Measurements from ENCODE around the gene FSD1. TPM values are rescaled to one million over a fixed set of nuclear protein-coding genes. Genes with fewer than 3 reads are reported as not detected.
A peak's percentile ranks its signal among the peaks of the same experiment; 100 is the strongest.

Gene FSD1
- total RNA-seq, 4 donors from 2014 or later: not detected

- no peak for TF ChIP-seq POLR2AphosphoS5 (IDR thresholded peaks at IDR 0.05)
- no peak for TF ChIP-seq POLR2A (IDR thresholded peaks at IDR 0.05)
- no peak for TF ChIP-seq CTCF (IDR thresholded peaks at IDR 0.05)
- no peak for TF ChIP-seq EP300 (IDR thresholded peaks at IDR 0.05)
- DNase-seq (ENCODE audit: low spot score in 2 of 2): no peak
- no peaks in the 10 kb centered on the region for H3K4me1 ChIP-seq
- WGBS: 72% methylated on average over 5 of the region's 12 CpGs
- peaks cover 89% of the 10 kb centered on the region for H3K36me3 ChIP-seq
- H3K27ac ChIP-seq: no peak overlapping the region
- no peaks in the 10 kb centered on the region for H3K27me3 ChIP-seq
- H3K4me3 ChIP-seq: no peak overlapping the region
- H3K9me3 ChIP-seq: no peaks in the 10 kb centered on the region
These were observed 56.3 kb downstream of the FSD1 start for GRCh38 chr19:4360641-4361151.

GRCh38 chr19:4361152-4362046 is 57.0 kb downstream of the FSD1 start:
- peak in 1 of 2 donors; percentile 67 for DNase-seq (ENCODE audit: low spot score in 2 of 2)
- no peaks in the 10 kb centered on the region for H3K9me3 ChIP-seq
- no peaks in the 10 kb centered on the region for H3K27me3 ChIP-seq
- TF ChIP-seq POLR2A (IDR thresholded peaks at IDR 0.05) (no peak), EP300 (IDR thresholded peaks at IDR 0.05) (no peak), POLR2AphosphoS5 (IDR thresholded peaks at IDR 0.05) (no peak), CTCF (IDR thresholded peaks at IDR 0.05) (no peak)
- peaks cover 91% of the 10 kb centered on the region for H3K36me3 ChIP-seq
- WGBS: 78% methylated on average over 5 of the region's 50 CpGs
- no peak overlapping the region for H3K4me3 ChIP-seq
- no peak overlapping the region for H3K27ac ChIP-seq
- H3K4me1 ChIP-seq: no peaks in the 10 kb centered on the region

GRCh38 chr19:4362101-4362828 is 57.9 kb downstream of the FSD1 start:
- no peak overlapping the region for H3K4me3 ChIP-seq
- TF ChIP-seq EP300 (IDR thresholded peaks at IDR 0.05) (no peak), POLR2AphosphoS5 (IDR thresholded peaks at IDR 0.05) (no peak), POLR2A (IDR thresholded peaks at IDR 0.05) (no peak), CTCF (IDR thresholded peaks at IDR 0.05) (no peak)
- peaks cover 3% of the 10 kb centered on the region for H3K4me1 ChIP-seq
- 86% methylated on average over 26 of the region's 32 CpGs for WGBS
- no peak for DNase-seq (ENCODE audit: low spot score in 2 of 2)
- H3K27me3 ChIP-seq: no peaks in the 10 kb centered on the region
- no peaks in the 10 kb centered on the region for H3K9me3 ChIP-seq
- peaks cover 89% of the 10 kb centered on the region for H3K36me3 ChIP-seq
- H3K27ac ChIP-seq: no peak overlapping the region

GRCh38 chr19:4362831-4363545 is 58.6 kb downstream of the FSD1 start:
- H3K4me3 ChIP-seq: no peak overlapping the region
- TF ChIP-seq POLR2AphosphoS5 (IDR thresholded peaks at IDR 0.05): no peak
- TF ChIP-seq CTCF (IDR thresholded peaks at IDR 0.05): peak in 1 of 2 donors; percentile 15
- H3K27me3 ChIP-seq: no peaks in the 10 kb centered on the region
- no CpG with 5 or more reads among the region's 22 CpGs for WGBS
- no peaks in the 10 kb centered on the region for H3K9me3 ChIP-seq
- peak in 1 of 2 donors; percentile 60 for DNase-seq (ENCODE audit: low spot score in 2 of 2)
- peaks cover 10% of the 10 kb centered on the region for H3K4me1 ChIP-seq
- H3K36me3 ChIP-seq: peaks cover 87% of the 10 kb centered on the region
- H3K27ac ChIP-seq: no peak overlapping the region
